Measurements from ENCODE around the gene DDX31.
A peak's percentile ranks its signal among the peaks of the same experiment; 100 is the strongest.
"Not testable (repeated sequence)": the region's sequence is repeated elsewhere in the genome, so short reads cannot be mapped to it uniquely, and the experiment has no call there.

Gene DDX31

GRCh38 chr9:132582276-132582785 lies 87.5 kb downstream of the DDX31 start, which contains the start of gene BARHL1:
BARHL1 (plus strand) TSS chr9:132582606; CDS start chr9:132582798, 192 bp downstream.
- no peak for DNase-seq (ENCODE audit: low read depth in 2 of 2)

GRCh38 chr9:132579427-132579798 lies 90.4 kb downstream of the DDX31 start:
- DNase-seq (ENCODE audit: low read depth in 2 of 2): no peak

- no peak for DNase-seq (ENCODE audit: low read depth in 2 of 2)
Observed at GRCh38 chr9:132578367-132578932, 91.3 kb downstream of the DDX31 start.

GRCh38 chr9:132577119-132577518 lies 92.7 kb downstream of the DDX31 start:
- DNase-seq (ENCODE audit: low read depth in 2 of 2): no peak

- no peak for DNase-seq (ENCODE audit: low read depth in 2 of 2)
Observed at GRCh38 chr9:132575811-132576210, 94.0 kb downstream of the DDX31 start.

- peak in 1 of 2 donors; percentile 6 for DNase-seq (ENCODE audit: low read depth in 2 of 2)
Observed at GRCh38 chr9:132575005-132575609, 94.7 kb downstream of the DDX31 start.

GRCh38 chr9:132572921-132573320 lies 96.9 kb downstream of the DDX31 start:
- no peak for DNase-seq (ENCODE audit: low read depth in 2 of 2)

- no peak for DNase-seq (ENCODE audit: low read depth in 2 of 2)
Observed at GRCh38 chr9:132571806-132572600, 97.8 kb downstream of the DDX31 start.

GRCh38 chr9:132568787-132569186 lies 101.0 kb downstream of the DDX31 start:
- DNase-seq (ENCODE audit: low read depth in 2 of 2): not testable (repeated sequence)

GRCh38 chr9:132564526-132564925 lies 105.3 kb downstream of the DDX31 start:
- no peak for DNase-seq (ENCODE audit: low read depth in 2 of 2)

- DNase-seq (ENCODE audit: low read depth in 2 of 2): no peak
Observed at GRCh38 chr9:132562306-132562573, 107.5 kb downstream of the DDX31 start.

GRCh38 chr9:132560616-132561202 lies 109.1 kb downstream of the DDX31 start:
- DNase-seq (ENCODE audit: low read depth in 2 of 2): no peak

GRCh38 chr9:132559711-132560110 lies 110.1 kb downstream of the DDX31 start:
- no peak for DNase-seq (ENCODE audit: low read depth in 2 of 2)

- no peak for DNase-seq (ENCODE audit: low read depth in 2 of 2)
Observed at GRCh38 chr9:132557159-132557558, 112.6 kb downstream of the DDX31 start.

- no peak for DNase-seq (ENCODE audit: low read depth in 2 of 2)
Observed at GRCh38 chr9:132556714-132557113, 113.1 kb downstream of the DDX31 start.

- no peak for DNase-seq (ENCODE audit: low read depth in 2 of 2)
Observed at GRCh38 chr9:132556235-132556634, 113.5 kb downstream of the DDX31 start.

GRCh38 chr9:132555528-132555927 lies 114.3 kb downstream of the DDX31 start:
- DNase-seq (ENCODE audit: low read depth in 2 of 2): no peak

- DNase-seq (ENCODE audit: low read depth in 2 of 2): no peak
Observed at GRCh38 chr9:132554755-132555154, 115.0 kb downstream of the DDX31 start.

- DNase-seq (ENCODE audit: low read depth in 2 of 2): no peak
Observed at GRCh38 chr9:132552041-132552440, 117.7 kb downstream of the DDX31 start.

- DNase-seq (ENCODE audit: low read depth in 2 of 2): no peak
Observed at GRCh38 chr9:132551556-132551955, 118.2 kb downstream of the DDX31 start.

GRCh38 chr9:132548751-132549640 lies 120.8 kb downstream of the DDX31 start:
- no peak for DNase-seq (ENCODE audit: low read depth in 2 of 2)

All from stimulated activated CD8-positive, alpha-beta memory T cell treated with anti-CD3 and anti-CD28 coated beads, Interleukin-7, amount 100 ng/mL, for 4 hours (primary cell).